Erythroblast (primary cell): ENCODE results near the gene JMJD4.

ENCODE experiments used
- GATA1 ChIP-seq: IDR thresholded peaks from 2 replicates; pipeline ENCODE4 v1.6.1; 2011; ENCODE audit warnings: low read depth, mild to moderate bottlenecking, control low read depth, low read length, moderate library complexity
- POLR2A ChIP-seq: IDR thresholded peaks from 2 replicates; pipeline ENCODE4 v1.6.1; 2011; ENCODE audit warnings: mild to moderate bottlenecking, low read length

DNA sequence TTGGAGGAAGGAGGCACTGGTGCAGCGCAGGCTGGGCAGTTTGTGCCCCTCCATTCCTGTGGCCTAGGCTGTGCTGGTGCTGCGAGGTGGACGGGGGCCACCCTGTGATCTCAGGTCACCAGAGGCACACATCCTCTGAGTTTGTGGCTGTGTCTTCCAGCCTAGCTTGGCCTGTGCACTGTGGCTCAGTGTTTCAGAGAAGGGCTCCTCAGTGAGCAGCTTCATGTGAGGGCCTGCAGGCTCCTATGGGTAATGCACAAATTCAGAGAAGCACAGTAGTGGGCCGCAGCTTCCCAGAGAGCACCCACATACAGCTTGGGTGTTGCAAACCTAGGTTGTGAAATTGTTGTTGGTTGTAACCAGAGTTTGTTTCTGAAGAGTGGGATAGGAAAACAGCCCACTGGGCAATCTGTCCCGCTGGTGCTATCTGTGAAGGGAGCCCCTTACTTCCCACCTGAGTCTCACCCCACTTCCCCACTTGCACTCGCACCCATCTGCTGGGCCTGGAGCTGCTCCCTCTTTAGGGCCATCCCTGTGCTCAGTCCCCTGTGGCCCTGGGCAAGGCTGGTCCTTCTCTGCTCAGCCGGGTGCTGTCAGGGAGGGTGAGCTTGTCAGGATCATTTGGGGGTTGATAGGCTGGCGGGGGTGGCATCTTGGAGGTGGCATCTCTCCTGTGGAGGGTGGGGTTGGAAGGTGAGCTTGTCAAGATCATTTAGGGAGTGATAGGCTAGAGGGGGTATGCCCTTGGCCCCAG is 30.3 kb upstream of the JMJD4 start:
- TF ChIP-seq POLR2A = no peak
- no peak for TF ChIP-seq GATA1
